GM18870 (cell line): ENCODE data around the gene IGLL5.
"Not testable (repeated sequence)": the region's sequence is repeated elsewhere in the genome, so short reads cannot be mapped to it uniquely, and the experiment has no call there.

Experiments
- ATAC-seq: cut with Tn5 transposase; IDR thresholded peaks from one replicate; pipeline ENCODE4 v1.9.1; 2021; ENCODE audit warnings: moderate library complexity; ENCODE audit not compliant: unreplicated experiment

Gene IGLL5

GRCh38 chr22:22883090-22883727 lies 4.4 kb upstream of the IGLL5 start:
- ATAC-seq: no peak

GRCh38 chr22:22884010-22884887 lies 3.4 kb upstream of the IGLL5 start:
- no peak for ATAC-seq

DNA sequence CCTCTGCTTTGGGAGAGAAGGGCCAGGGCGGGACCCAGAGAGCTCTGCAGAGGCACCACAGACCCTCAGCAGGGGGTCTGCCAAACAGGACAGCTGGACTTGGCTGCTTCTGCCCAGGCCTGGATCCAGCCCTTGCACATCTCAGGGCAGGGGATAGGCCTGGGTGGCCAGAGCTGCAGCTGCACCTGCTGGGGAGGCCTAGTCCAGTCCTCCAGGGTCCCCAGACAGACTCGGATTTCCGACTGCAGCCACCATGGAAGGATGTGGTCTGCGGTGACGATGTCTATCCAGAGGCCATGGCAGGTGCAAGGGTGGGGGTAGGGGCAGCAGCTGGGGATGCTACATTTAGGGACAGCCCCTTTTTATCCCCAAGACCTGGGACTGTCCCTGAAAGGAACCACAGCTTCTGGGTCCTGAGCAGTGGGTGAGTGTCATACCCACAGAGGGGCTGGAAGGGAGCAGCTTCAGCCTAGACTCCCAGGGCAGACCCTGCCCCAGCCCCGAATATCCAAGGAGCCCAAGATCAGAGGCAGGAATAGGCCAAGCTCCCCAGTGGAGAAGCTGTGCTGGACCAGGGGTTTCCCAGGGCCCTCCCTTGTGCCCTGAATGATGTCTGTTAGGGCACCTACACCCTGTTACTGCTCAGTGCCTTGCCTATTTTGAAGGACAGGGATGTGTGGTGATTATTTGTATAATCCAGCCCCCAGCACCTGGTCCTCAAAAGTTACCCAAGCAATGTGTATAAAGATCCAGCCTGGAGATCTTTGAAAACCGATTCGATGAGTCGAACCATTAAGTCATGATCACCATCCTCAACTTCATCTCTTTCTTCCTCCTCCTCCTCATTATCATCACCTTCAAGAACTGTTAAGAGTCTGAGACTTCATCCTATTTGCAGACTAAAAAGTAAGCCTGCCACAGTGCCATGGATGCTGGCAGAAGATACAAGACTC lies 2.5 kb upstream of the IGLL5 start:
- ATAC-seq: peak; percentile 46

DNA sequence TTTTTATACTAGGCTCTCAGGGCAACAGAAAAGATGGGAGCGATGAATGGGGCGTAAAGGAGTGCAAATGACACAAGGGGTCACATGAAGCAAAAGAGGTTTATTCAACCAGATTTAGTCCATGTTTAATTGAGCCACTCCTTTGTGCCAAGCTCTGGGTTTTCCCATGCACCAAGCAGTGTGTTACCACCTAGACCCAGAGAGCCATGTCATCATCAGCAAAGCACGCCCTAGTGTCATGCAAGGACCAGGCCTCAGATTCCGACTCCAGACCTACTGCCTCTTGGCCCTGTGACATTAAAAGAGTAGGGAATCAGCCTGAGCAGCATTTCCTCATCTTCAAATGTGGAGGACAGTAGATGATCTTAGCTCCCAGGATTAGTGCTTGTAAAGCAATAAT lies 1.1 kb upstream of the IGLL5 start:
- ATAC-seq: no peak

DNA sequence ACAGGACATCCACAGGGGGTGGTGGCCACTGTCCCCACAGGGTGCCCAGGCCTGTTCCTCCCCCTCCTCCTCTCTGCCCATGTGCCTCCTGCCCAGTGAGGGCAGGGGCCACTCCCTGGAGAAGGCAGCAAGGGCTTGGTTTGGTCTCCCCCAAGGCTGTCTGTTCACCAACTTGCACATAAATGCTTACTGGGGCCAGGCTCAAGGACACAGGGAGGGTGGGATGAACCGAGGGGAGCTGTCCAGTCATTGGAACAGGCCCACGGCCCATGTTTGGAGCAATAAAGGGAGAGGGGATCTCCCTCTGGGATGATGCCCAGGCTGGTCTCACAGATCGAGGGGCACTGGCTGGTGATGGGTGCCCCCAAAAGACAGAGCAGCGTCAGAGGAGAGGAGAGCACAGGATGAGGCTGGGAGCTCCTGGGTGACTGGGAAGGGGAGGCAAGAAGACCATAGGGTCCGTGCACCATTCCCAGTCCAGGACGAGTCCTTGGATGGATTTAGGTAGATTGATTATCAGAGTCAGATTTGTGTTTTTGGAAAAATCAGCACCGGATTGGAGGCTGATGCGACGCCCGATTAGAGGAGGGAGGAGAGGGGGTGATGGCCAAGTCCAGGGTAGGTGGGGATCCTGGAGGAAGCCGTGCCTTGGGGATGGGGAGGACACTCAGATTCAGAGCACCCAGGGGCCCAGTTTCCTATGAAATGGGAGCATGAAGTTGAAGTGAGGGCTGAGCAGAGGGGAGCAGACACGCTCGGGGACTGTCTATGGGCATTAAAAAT lies 1.1 kb downstream of the IGLL5 start:
- ATAC-seq: no peak

- no peak for ATAC-seq
Measured at GRCh38 chr22:22890085-22890484, 2.5 kb downstream of the IGLL5 start.

GRCh38 chr22:22891139-22891621 lies 3.6 kb downstream of the IGLL5 start:
- ATAC-seq: no peak

DNA sequence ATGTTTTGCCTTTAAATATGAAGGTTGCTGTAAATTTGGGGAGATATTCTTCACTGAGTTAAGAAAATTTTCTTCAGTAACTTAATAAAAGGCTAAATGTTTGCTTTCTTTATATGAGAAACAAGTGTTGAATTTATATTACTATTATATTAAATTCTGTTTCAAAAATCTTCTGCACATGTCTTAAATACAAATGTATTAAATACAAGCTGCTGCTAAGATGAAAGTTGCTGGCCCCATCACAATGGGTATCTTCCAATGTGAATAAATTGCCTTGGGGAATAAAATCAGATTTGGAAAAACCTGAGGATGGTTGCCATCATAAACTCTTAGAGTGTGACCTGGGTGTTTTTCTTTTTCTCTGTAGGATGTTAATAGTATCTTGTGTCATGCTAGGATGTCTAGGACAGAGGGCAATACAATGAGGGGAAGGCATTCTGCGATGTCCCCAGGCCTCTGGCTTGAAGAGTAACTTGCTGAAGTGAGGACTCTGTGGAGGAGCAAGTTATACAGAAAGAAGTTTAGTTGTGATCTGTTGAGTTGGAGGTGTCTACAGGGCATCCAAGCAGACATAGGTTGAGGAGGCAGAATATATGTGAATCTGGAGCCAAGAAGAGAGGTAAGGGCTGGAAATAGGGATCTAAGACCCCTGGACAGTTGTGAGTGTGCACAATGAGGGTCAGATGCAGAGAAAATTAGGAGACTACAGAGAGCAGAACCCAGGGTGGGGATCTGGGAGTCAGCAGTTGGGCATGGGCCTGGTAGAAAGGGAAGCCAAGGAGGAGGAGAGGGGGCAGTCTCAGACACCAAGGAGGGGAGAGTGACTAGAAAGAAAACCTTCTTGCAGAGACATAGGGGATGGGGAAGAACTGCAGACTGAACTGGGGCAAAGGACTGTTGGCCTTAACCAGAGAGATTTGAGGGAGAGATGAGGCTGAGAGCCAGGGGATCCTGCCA lies 4.8 kb downstream of the IGLL5 start:
- no peak for ATAC-seq

DNA sequence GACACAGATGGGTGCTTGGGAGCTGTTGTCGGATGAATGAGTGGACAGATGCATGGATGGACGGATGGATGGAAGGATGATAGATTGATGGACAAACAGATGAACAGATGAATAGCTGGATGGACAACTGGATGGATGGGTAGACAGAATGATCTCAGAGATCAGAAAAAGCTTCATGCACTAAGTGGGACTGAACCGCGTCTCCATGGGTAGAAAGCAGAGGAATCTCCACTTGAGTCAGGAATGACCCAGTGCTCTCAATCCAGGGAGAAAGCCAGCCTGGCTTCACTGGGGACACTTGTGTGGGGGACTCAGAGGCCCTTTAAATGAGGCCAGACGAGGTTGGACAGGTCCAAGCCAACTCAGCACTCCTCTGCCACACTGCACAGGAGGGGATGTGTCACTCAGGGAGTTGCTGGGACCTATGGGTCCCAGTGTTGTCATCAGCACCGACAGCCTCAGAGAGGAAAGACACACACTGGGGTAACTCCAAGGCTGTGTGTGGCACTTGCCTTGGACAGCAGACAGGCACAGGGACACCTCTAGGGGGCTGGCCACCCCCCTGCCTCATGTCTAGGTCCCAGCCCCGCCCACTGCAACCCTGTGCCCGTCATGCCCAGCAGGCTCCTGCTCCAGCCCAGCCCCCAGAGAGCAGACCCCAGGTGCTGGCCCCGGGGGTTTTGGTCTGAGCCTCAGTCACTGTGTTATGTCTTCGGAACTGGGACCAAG lies 5.6 kb downstream of the IGLL5 start:
- no peak for ATAC-seq

GRCh38 chr22:22893891-22894739 lies 6.5 kb downstream of the IGLL5 start:
- ATAC-seq: no peak

DNA sequence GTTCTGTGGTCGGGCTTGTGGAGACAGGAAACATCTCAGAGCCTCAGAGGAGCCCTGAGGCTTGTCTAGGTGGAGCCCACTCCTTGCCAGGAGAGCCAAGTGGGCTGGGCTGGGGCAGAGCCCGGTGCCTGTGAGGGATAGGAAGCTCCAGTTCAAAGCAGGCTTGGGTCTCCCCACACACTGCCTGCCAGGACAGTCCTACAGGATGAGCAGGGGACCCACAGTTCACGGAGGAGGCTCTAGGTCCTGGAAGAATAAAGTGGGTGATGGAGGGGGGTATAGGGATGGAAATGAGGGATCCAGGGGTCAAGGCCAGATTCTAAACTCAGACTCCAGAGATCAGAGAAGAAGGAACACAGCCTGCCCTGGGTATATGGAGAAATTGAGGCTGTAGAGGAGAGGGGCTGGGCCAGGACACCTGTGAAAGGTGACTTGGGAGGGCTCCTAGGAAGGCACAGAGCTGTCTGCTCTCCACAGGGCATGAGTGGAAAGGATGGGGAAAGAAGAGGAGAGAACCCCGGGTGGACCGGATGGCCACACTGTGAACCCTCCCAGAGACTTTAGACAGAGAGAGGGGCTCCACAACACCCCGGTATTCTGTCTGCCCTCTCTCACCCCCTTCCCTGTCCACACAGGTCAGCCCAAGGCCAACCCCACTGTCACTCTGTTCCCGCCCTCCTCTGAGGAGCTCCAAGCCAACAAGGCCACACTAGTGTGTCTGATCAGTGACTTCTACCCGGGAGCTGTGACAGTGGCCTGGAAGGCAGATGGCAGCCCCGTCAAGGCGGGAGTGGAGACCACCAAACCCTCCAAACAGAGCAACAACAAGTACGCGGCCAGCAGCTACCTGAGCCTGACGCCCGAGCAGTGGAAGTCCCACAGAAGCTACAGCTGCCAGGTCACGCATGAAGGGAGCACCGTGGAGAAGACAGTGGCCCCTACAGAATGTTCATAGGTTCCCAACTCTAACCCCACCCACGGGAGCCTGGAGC lies 7.4 kb downstream of the IGLL5 start:
- no peak for ATAC-seq

DNA sequence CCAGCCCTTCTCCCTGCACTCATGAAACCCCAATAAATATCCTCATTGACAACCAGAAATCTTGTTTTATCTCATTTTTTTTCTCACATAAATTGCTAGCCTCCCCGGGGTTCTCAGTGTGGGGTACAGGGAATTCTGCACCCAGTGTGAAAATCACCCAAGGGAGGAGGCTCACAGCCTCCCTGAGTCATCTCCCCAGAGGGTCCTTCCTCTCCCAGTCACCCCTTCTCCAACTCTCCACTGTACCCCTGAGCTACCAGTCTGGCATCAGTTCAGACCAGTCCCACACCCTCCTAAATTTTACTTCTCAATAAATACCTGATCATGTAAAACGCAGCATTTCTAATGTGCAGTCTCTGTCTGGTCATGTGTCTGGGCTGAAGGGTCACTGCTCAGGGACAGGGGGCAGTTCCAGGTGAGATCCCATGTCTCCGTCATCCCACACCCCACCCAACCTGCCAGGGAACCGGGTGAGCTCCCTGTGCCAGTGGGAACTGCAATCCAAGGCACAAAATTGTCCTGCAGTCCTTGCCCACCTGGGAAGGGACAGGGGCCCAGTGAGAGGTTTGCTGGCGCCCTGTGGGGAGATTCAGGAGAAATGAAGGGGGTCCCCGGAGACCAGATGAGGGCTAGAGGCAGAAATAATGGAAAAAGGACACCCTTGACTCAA lies 8.3 kb downstream of the IGLL5 start:
- no peak for ATAC-seq

DNA sequence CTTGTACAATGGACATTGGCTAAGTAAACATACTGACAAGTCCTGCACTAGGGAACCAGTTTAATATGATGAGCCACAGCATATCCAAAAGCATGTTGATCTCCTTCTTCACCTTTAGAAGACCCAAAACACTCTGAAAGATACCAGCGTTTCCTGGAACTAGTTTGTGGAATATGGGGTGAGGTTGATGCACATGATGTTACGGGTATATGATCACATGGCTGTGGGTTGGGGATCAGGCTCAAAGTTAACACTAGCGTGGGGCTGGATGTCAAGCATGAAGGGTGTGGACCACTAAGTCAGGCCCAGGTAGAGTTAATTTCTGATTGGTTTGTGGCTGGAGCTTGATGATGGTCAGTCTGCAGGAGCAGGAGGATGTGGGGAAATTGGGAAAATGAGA lies 9.0 kb downstream of the IGLL5 start:
- no peak for ATAC-seq

DNA sequence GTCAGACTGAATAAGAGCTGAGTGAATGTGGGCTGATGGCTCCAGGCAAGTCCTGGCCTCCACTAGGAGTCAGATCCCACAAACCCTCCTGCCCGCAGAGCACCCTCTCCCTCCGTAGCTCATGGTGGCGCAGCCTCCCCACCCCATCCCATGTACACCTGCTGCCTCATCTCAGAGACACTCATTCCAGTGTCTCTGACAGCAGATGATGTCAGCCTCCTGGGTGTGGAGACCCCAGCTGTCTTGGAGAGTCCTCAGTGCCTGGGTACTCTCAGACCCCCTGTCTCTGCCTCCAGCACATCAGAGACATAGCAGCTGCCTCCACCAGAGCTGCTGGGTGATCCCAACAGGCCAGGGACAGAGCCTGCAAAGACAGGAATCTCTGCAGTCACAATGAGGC lies 9.5 kb downstream of the IGLL5 start:
- ATAC-seq: no peak

GRCh38 chr22:22897947-22898346 lies 10.3 kb downstream of the IGLL5 start:
- ATAC-seq: no peak

DNA sequence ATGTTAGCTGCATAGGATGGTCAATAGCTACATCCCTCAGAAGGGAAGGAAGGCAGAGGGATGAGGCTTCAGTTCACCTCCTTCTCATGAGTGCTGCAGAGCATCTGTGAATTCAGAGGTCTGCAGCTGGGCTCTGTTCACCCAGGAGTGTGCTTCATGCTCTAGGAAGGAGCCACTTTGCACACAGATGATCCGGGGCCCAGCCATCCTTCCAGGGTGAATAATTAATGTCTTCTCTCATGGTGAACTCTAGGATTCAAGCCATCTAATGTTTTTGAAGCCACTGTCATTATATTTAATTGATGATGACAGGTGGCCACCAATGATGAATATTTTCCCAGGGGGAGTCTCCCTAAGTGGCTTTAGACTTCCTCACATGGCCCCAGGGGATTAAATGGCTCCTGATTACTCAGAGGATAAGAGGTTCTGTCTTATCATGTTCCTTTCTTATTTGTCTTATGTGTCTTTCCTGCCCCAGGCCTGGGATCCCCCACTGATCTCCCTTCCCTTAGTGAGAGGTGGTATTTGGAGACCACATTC lies 10.9 kb downstream of the IGLL5 start:
- not testable (repeated sequence) for ATAC-seq
